Spleen (tissue), 7 donors: ENCODE data around the gene TEKTIP1.

Experiments
- POLR2A ChIP-seq, 3 donors: fragments of 450-650 bp; IDR thresholded peaks; one replicate each; pipeline ENCODE4 v1.5.1; 2017; ENCODE audit warnings: antibody characterized with exemption in 3 of 3, mild to moderate bottlenecking in 1 of 3
- POLR2AphosphoS5 ChIP-seq, 3 donors: sonication (generic); formaldehyde crosslinking; IDR thresholded peaks; one replicate each; pipeline ENCODE4 v1.5.1; 2017; ENCODE audit warnings: antibody characterized with exemption in 3 of 3
- TF ChIP-seq, protein P1 (sequence below), 11 experiments: fragments of 200-600 bp in 7 of 11; fragments of 450-650 bp in 4 of 11; sonication (generic) in 4 of 11; IDR thresholded peaks in 8 of 11; conservative IDR thresholded peaks in 3 of 11; 1 replicate in 7 of 11; 2 replicates in 4 of 11; pipeline versions ENCODE4 v1.4.0 to v1.8.0; 2016 to 2021; ENCODE audit warnings: antibody characterized with exemption in 11 of 11, inconsistent platforms in 4 of 11, mild to moderate bottlenecking in 1 of 11
- donor health status: DM: no; HTN: no; CAD: no; lungs with moderate emphysema.
- donor health status: DM: no; HTN: no; CAD: no.
- donor health status: DM: no; HTN: no; CAD: no.

DNA sequence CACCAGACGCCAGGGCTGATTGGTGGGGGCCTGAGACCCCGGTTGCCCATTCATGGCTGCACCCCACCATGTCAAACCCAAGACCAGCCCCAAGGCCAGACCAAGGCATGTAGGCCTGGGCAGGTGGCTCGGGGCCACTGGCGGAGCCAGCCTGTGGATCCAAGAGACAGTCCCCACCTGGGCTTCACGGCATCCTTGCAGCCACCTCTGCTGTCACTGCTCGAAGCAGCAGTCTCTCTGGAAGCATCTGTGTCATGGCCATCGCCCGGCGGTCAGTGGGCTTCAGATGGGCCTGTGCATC is 3.8 kb upstream of the TEKTIP1 start:
- TF ChIP-seq, protein P1, sequence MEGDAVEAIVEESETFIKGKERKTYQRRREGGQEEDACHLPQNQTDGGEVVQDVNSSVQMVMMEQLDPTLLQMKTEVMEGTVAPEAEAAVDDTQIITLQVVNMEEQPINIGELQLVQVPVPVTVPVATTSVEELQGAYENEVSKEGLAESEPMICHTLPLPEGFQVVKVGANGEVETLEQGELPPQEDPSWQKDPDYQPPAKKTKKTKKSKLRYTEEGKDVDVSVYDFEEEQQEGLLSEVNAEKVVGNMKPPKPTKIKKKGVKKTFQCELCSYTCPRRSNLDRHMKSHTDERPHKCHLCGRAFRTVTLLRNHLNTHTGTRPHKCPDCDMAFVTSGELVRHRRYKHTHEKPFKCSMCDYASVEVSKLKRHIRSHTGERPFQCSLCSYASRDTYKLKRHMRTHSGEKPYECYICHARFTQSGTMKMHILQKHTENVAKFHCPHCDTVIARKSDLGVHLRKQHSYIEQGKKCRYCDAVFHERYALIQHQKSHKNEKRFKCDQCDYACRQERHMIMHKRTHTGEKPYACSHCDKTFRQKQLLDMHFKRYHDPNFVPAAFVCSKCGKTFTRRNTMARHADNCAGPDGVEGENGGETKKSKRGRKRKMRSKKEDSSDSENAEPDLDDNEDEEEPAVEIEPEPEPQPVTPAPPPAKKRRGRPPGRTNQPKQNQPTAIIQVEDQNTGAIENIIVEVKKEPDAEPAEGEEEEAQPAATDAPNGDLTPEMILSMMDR (IDR thresholded peaks at IDR 0.05 in 8 of 11, conservative IDR thresholded peaks at IDR 0.05 in 3 of 11), result no peak
- TF ChIP-seq POLR2AphosphoS5 (IDR thresholded peaks at IDR 0.05) (peak in 1 of 3 donors; percentile 10), POLR2A (IDR thresholded peaks at IDR 0.05) (no peak)
